Measurements from ENCODE around the gene TNFRSF19.

The TNFRSF19 gene

DNA sequence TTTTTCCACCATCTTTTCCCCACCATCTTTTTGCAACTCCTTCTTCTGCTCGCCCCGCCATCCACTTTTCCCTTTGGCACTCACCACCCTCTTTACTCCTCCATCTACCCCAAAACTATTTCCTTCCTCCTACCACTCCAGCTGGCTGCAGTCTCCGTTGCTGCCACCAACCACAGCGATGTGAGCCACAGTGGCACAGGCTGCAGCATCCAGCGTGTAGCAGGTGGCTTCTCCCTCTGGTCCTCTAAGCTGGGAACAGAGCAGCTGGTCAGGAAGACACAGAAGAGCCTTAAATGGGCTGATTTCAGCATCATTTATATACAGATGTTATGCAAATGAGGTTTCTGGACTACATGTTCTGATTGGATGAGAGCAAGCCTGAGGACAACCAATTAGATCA lies 144.5 kb downstream of the TNFRSF19 start:
- no peak for DNase-seq (ENCODE audit: low read depth in 1 of 2, low spot score in 1 of 2)

DNA sequence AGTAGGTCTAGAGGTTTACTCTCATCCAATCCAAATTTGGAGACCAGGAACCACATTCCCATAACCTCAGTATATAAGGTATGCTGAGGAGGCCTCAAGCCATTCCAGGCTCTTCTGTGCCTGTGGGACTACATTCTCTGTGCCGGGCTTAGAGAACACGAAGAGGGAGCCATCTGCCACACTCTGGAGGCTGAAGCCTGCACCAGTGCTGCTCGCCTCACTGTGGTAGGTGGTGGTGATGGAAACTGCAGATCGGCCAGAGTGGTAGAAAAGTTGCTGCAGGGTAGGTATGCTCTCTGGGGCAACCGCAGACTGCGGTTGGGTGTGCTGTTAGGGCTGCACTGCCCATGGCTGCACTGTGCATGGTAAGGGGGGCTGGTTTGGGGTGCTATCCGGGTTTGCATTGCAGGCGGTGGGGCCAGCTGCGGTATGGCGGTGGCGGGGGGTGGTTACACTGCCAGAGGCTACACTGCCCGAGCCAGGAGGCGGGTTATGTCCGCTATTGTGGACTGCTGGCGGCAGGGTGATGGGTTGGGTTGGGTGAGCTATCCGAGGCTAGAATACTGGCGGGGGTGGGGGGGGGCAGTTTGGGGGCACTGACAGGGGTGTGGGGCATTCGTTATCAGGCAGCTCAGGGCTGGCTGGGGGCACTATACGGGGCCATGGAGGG lies 145.0 kb downstream of the TNFRSF19 start:
- no peak for DNase-seq (ENCODE audit: low read depth in 1 of 2, low spot score in 1 of 2)

DNA sequence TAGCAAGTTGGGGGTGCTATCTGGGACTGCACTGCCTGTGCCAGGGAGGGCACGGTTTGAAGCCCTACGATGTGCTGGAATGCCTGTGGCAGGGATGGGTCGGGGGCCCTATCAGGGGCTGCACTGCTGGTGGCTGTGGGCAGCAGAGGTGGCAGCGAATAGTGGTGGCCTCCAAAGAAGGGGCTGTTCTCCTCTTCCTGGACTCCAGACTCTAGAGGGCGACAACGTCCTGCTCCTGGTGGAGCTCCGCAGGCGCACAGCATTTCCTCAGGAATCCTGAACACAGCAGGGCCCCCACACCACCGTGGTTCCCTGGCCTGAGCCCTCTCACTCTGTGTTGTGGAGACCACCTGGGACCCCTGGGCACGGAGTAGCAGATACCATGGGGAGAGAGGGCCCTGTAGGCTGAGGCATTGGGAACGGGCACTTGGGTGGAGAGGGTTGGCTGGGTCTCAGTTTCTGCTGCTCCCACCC lies 145.6 kb downstream of the TNFRSF19 start:
- no peak for DNase-seq (ENCODE audit: low read depth in 1 of 2, low spot score in 1 of 2)

DNA sequence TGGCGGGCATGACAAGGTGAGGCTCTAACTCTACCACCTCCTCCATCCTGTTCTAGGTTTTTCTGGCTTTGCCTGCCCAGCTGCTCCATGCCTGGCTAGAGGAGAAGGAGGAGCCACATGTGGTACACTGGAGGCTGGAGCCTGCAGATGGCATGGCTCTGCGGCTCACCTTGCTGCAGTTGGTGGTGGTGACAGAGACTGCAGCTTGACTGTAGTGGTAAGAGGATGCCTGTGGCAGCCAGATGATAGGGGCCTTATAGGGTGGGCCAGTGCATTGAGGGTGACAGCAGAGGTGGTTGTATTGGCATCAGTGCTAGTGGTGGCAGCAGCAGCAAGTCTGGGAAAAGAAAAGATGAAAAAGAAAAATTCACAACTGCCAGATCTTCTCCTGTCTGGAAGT lies 146.2 kb downstream of the TNFRSF19 start:
- DNase-seq (ENCODE audit: low read depth in 1 of 2, low spot score in 1 of 2): no peak

DNA sequence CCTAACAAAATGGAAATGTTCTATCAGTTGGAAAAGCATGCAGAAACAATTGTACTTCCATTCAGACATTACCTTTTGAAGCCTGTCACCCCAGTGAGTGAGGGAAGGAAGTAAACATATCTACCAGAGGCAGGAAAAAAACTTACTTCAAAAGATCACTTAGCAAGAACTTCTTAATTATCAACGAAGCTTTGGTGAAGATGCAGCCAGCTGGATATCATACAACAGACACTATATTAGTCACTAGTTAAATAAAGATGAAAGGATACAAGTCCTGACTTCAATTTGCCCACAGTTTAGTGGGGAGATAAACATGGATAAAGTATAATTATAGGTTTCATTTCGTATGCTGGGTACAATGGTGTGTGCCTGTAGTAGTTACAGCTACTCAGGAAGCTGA lies 148.8 kb downstream of the TNFRSF19 start:
- DNase-seq (ENCODE audit: low read depth in 1 of 2, low spot score in 1 of 2): no peak

DNA sequence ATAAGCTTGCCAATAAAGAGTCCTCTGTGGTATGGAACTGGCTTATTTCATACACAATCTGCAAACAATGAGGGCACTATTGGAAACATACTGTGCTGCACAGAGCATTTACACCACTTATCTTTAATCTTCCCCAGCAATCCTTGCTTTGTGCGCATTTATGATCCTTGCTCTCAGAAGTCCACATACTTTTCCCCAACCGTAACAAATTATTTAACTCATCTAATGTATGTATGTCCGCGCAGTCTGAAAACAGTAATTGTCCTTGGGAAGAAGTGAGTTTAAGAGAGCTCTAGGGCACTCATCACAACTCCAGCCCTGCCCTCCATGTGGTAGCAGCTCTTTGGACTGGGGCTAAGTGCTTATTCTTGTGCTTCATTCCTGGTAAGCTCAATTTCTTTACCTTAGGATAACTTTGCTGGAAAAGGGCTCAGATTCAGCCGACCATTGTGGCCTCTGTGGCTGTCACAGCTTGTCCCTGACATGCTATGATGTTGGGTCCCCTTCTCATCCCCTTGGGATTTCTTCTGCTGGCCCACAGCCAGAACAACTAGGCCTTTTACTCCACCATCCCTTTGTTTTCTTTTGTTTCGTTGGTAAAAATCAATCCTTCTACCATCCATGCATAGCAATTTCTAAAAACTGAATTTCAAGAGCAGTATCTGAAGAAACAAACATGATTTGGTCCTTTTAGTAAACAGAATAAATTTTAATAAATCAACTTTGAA lies 152.7 kb downstream of the TNFRSF19 start:
- no peak for DNase-seq (ENCODE audit: low read depth in 1 of 2, low spot score in 1 of 2)

DNA sequence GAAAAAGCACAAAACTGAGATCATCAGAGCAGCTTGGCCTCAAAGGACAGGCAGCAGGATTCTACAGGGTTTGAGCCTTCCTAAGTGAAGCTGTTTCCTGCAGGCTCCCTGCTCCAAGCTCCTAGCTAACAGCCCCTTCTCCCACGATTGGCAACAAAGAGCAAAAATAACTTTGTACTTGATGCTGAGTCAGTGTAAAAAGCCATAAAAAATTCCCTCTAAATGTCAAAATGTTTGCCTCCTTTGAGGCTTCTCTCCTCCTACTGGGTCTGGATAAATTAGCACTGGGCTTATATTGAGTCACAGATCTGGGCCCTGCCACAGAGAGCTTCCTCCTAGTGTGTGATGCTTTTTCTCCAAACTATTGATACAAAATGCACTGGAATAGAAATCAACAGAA lies 153.3 kb downstream of the TNFRSF19 start:
- no peak for DNase-seq (ENCODE audit: low read depth in 1 of 2, low spot score in 1 of 2)

DNA sequence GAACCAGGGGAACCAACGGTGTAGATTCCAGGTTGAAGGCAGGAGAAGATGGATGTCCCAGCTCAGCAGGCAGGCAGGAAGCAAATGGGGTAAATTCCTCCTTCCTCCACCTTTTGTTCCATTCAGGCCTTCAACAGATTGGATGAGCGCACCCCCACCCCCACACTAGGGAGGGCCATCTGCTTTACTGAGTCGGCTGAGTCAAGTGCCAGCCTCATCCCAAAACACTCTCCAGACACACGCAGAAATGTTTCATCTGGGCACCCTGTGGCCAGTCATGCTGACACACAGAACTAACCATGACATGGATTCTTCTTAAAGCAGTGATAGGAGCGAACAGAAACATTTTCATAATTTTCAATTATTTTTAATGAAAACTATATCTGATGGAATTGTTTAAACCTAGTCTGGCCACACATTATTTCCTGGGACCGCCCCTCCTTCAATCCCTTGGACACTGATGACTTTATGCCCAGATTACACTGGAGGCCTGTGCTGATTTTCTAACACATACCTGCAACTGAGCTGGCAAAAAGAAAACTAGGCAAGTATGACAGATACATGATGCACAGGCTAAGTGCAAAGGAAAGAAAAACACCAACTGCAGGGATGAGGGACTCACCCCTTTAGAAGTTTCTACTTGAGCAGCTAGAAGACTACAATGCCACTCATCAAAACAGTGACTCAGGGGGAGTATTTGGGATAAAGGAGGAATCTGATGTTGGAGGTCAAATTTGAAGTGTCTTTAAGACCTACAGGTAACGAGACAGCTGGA lies 154.2 kb downstream of the TNFRSF19 start:
- no peak for DNase-seq (ENCODE audit: low read depth in 1 of 2, low spot score in 1 of 2)
